ENCODE results near the gene ZFYVE28.

The ZFYVE28 gene

DNA sequence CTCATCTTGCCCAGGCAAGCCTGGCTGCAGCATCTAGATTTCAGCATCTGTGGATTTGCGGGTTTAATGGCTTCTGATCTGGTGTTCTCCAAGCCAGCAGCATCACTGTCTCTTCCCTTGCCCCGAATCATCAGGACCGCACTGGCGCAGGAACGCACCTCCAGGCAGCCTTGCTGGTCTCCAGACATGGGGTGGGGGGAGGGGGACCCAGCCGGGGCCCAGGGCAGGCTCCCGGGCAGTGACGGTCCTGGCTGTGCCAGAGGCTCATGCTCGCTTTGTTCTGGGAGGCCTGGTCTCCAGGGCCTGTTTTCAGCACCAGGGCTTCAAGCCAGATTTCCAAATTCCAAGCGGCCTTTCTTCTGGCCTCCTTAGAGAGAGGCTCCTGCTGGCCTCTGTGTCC lies 5.2 kb upstream of the ZFYVE28 start:
- TF ChIP-seq, protein P1, sequence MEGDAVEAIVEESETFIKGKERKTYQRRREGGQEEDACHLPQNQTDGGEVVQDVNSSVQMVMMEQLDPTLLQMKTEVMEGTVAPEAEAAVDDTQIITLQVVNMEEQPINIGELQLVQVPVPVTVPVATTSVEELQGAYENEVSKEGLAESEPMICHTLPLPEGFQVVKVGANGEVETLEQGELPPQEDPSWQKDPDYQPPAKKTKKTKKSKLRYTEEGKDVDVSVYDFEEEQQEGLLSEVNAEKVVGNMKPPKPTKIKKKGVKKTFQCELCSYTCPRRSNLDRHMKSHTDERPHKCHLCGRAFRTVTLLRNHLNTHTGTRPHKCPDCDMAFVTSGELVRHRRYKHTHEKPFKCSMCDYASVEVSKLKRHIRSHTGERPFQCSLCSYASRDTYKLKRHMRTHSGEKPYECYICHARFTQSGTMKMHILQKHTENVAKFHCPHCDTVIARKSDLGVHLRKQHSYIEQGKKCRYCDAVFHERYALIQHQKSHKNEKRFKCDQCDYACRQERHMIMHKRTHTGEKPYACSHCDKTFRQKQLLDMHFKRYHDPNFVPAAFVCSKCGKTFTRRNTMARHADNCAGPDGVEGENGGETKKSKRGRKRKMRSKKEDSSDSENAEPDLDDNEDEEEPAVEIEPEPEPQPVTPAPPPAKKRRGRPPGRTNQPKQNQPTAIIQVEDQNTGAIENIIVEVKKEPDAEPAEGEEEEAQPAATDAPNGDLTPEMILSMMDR (IDR thresholded peaks at IDR 0.05; ENCODE audit: extremely low read depth, missing control alignments) = no peak
- DNase-seq (ENCODE audit: low spot score) = no peak

- no peak for DNase-seq (ENCODE audit: low spot score)
- TF ChIP-seq, protein P1 (IDR thresholded peaks at IDR 0.05; ENCODE audit: extremely low read depth, missing control alignments) = no peak
Observed at GRCh38 chr4:2423066-2423465, 4.6 kb upstream of the ZFYVE28 start.

DNA sequence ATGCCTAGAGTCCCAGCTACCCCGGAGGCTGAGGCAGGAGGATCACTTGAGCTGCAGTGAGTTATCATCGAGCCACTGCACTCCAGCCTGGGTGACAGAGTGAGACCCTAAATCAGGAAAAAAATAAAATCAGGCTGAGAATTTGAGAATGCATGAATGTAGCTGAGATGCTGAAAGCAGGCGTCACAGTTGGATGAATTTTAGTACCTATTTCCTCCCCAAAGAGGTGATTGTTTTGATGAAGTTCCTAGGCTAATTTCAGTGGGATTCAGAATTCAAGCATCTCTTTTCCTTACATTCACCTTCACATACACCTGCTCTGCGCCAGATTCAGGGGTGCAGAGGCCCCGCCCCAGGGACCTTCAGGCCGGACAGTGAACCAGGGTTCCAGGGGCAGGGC lies 3.5 kb upstream of the ZFYVE28 start:
- TF ChIP-seq, protein P1 (IDR thresholded peaks at IDR 0.05; ENCODE audit: extremely low read depth, missing control alignments) = no peak
- DNase-seq (ENCODE audit: low spot score) = no peak

DNA sequence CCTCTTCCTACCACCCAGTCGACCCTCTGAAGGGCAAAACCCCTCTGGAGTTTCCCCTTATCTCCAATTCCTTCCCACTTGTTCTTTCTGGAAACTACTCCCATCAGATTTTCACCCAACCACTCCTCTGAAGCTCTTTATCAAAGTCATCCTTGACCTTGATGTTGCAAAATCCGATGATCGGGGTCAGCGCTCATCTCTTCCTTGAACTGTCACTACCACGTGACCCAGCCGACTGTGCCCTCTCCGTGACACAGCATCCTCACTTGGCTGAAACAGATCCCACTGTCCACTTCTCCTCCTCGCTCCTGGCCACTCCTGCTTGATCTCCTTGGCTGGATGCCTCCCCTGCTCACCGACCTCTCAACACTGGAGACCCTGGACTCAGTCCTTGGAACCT lies 1.4 kb upstream of the ZFYVE28 start:
- no peak for DNase-seq (ENCODE audit: low spot score)
- TF ChIP-seq, protein P1 (IDR thresholded peaks at IDR 0.05; ENCODE audit: extremely low read depth, missing control alignments) = no peak

DNA sequence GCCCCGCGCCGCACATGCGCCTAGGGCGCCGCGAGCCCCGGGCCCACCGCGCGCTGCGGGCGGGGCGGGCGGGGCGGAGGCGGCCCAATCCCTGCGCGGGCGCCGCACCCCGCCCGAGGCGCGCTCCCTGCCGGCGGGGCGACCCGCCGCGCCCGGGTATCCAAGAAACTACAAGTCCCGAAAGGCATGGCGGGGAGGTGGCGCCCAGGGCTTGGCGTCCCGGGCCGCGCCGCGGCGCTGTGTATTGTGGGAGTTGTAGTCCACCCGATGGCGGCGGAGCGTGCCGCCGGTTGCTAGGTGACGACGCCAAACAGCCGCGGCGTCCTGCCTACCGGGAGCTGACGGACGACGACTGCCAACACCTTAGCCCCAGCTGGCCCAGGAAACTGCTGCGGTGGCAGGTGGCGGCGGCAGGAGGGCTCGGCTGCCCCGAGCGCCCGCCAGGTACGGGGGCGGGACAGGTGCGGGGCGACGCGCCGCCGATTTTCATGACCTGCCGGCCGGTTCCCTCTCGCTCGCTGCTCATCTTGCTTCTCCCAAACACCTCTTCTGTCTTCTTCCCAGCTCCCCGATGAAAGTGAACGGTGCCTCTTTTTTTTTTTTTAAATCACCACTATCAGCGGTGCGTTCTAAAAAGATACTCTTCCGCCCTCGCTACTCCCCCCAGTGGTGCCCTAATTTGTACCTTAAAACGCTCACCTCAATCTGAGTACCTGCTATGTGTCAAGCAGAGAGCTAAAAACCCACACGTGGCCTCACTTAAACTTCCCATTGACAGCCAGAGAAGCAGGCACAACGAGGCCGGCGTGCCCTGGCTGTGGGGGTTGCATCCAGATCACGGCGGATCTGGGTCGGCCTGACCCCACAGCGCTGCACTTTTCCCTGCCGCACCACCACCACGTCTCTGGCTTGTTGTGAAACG lies 466 bp upstream of the ZFYVE28 start, which contains the start of gene CFAP99:
CFAP99 (plus strand) TSS at position 306 of the 922 bp plus-strand sequence.
- TF ChIP-seq, protein P1 (IDR thresholded peaks at IDR 0.05; ENCODE audit: extremely low read depth, missing control alignments) = no peak
- DNase-seq (ENCODE audit: low spot score) = peak; percentile 99

DNA sequence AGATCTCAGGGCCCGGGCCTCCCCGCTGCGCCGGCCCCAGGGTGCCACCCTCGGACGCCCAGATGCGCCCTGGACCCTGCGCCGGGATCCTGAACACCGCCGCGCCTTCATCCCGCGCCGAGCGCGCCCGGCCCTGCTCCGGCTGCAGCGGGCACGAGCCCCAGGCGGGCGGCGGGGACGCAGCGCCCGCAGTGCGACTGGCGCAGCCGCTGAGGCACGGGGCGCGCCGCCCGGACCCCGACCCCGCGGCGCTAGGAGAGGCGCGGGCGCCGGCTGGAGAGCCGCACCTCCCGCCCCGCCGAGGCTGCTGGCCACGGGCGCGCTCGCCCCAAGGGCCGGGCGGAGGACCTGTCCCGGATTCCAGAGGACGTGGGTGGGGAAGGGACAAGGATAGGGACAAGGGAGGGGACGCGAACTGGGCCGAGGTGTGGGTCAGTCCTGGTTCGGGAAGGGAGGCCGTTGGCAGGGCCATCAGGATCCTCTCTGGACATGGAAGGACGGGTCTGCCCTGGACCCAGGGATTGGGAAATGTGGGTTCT lies 1.1 kb downstream of the ZFYVE28 start:
- DNase-seq (ENCODE audit: low spot score) = peak; percentile 27
- TF ChIP-seq, protein P1 (IDR thresholded peaks at IDR 0.05; ENCODE audit: extremely low read depth, missing control alignments) = no peak

- TF ChIP-seq, protein P1 (IDR thresholded peaks at IDR 0.05; ENCODE audit: extremely low read depth, missing control alignments) = no peak
- peak; percentile 30 for DNase-seq (ENCODE audit: low spot score)
Observed at GRCh38 chr4:2416564-2417225, 1.8 kb downstream of the ZFYVE28 start.
